HG03103 (cell line): ENCODE measurements around the gene MEGF11.
"Not testable (repeated sequence)": the region's sequence is repeated elsewhere in the genome, so short reads cannot be mapped to it uniquely, and the experiment has no call there.

ENCODE experiments used
- ATAC-seq: cut with Tn5 transposase; IDR thresholded peaks from one replicate; pipeline ENCODE4 v1.9.1; 2021; ENCODE audit warnings: low read depth; ENCODE audit not compliant: unreplicated experiment

MEGF11 gene

GRCh38 chr15:65884511-65884910 is 369.0 kb downstream of the MEGF11 start:
- no peak for ATAC-seq

- ATAC-seq, result no peak
These were observed 370.0 kb downstream of the MEGF11 start for GRCh38 chr15:65883571-65883970.

GRCh38 chr15:65881766-65882434 is 371.6 kb downstream of the MEGF11 start:
- ATAC-seq, result no peak

GRCh38 chr15:65877749-65878148 is 375.8 kb downstream of the MEGF11 start:
- ATAC-seq, result no peak

GRCh38 chr15:65875458-65875857 is 378.1 kb downstream of the MEGF11 start:
- no peak for ATAC-seq

GRCh38 chr15:65873256-65873655 is 380.3 kb downstream of the MEGF11 start:
- no peak for ATAC-seq

- ATAC-seq, result not testable (repeated sequence)
These were observed 381.0 kb downstream of the MEGF11 start for GRCh38 chr15:65872596-65872995.

- ATAC-seq, result not testable (repeated sequence)
These were observed 381.7 kb downstream of the MEGF11 start for GRCh38 chr15:65871886-65872285.

- ATAC-seq, result no peak
These were observed 382.5 kb downstream of the MEGF11 start for GRCh38 chr15:65870889-65871533.

- ATAC-seq, result peak; percentile 15
These were observed 383.3 kb downstream of the MEGF11 start for GRCh38 chr15:65869954-65870871.

- ATAC-seq, result peak; percentile 78
These were observed 384.2 kb downstream of the MEGF11 start, which contains the start of gene RAB11A for GRCh38 chr15:65869126-65869953. Gene RAB11A (plus strand): TSS chr15:65869491. CDS start chr15:65869586, 95 bp downstream.

GRCh38 chr15:65868546-65869125 is 384.9 kb downstream of the MEGF11 start:
- no peak for ATAC-seq

GRCh38 chr15:65867933-65868332 is 385.6 kb downstream of the MEGF11 start:
- ATAC-seq, result not testable (repeated sequence)

- ATAC-seq, result no peak
These were observed 386.3 kb downstream of the MEGF11 start for GRCh38 chr15:65867244-65867643.

GRCh38 chr15:65863106-65863505 is 390.4 kb downstream of the MEGF11 start:
- no peak for ATAC-seq

- peak; percentile 63 for ATAC-seq
These were observed 390.9 kb downstream of the MEGF11 start for GRCh38 chr15:65862682-65863081.

GRCh38 chr15:65857718-65858402 is 395.7 kb downstream of the MEGF11 start:
- no peak for ATAC-seq

GRCh38 chr15:65856821-65857455 is 396.6 kb downstream of the MEGF11 start:
- ATAC-seq, result no peak

GRCh38 chr15:65851981-65852380 is 401.6 kb downstream of the MEGF11 start:
- ATAC-seq, result no peak
